GM19099 (cell line): ENCODE data around the gene UBTF.

Experiments used
- POLR2A ChIP-seq: IDR thresholded peaks from 3 replicates; pipeline ENCODE4 v1.6.1; 2011; ENCODE audit warnings: low read depth; ENCODE audit not compliant: insufficient read length; ENCODE audit errors: extremely low read depth

Gene UBTF

DNA sequence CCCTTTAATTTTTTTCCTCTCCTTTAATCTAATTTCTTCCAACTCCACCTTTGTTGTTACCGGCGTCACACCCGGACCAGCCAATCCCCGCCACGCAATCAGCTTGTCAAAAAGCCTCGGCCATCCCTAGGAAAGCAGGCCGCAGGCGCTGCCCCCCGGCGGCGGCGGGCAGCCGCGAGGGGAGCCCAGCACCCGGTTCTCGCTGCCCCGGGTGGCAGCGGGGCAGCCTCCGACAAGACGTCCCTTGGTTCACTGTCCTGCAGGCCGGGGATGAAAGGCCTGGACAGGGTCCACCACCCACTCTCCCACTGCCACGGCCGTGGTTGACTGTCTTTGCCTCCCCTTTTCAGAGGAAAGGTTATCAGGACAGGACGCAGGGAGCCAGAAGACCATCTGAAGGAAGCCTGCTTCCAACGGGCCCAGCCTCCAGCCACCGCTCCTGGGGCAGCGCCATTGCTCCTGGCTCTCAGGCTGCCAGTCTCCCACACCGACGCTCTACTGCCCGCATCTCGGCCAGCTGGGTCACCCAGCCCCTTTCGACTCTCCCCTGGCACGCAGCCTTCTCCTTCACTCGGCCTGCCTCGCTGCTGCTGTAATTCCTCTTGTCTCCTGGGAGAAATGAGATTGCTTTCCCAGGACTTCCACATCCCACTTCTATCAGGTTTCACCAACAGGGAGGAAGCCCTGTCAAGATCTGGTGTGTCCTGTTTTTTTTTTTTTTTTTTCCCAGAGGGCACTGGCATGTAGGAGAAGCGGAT lies 2.8 kb upstream of the UBTF start:
- peak; percentile 36 for TF ChIP-seq POLR2A

DNA sequence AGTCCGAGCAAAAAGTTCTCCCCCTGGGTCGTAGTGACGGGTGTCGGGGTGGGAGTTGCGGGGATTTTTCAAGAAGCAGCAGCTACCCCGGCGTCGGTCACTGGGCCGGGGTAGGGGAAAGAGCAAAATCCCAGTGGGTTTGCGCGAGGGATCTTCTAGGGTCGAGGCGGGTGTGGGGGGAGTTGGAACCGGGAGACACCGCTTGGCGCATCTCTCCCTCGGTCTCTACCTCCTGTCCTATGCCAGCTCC lies 2.3 kb upstream of the UBTF start:
- peak; percentile 47 for TF ChIP-seq POLR2A

- TF ChIP-seq POLR2A: peak; percentile 71
Observed at GRCh38 chr17:44221084-44221861, 1.8 kb upstream of the UBTF start.

GRCh38 chr17:44220213-44221083 lies 973 bp upstream of the UBTF start:
- peak; percentile 46 for TF ChIP-seq POLR2A

- TF ChIP-seq POLR2A: peak; percentile 58
Observed at GRCh38 chr17:44219108-44219615, 313 bp downstream of the UBTF start.

DNA sequence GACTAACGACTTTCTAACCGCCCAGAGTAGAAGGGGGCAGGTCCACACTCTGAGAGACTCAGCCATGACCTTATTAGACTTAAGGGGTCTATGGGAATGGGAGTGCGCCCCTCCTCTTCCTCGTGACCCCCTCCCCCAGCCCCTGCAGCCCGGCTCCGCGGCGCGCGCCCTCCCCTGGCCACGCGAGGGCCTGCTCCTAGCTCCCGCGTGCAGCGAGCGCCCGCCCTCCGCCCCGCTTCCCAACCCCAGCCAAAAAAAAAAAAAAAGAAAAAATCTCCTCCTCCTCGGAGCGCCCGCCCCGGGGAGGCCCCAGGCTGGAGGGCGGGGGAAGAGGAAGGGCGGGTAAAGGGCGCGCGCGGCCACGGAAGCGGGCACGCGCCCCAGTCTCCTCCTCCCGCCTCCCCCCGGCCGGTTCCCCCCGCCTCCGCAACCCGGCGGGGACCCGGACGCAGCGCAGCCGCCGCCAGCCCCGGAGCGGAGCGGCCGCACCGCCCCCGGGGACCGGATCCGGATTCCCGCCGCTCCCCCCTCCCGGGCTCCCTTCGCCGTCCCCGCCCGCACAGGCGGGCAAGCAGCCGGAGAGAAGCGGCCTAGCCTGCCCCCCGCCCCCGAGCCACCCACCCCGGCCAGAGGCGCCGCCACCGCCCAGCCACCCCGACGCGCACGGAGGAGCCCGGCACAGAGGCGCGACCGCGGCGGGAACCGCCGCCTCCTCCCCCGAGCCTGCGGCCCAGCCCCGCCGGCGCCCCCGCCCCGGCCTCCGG lies 949 bp downstream of the UBTF start:
- TF ChIP-seq POLR2A: peak; percentile 65

- TF ChIP-seq POLR2A: no peak
Observed at GRCh38 chr17:44217738-44218343, 1.6 kb downstream of the UBTF start.

DNA sequence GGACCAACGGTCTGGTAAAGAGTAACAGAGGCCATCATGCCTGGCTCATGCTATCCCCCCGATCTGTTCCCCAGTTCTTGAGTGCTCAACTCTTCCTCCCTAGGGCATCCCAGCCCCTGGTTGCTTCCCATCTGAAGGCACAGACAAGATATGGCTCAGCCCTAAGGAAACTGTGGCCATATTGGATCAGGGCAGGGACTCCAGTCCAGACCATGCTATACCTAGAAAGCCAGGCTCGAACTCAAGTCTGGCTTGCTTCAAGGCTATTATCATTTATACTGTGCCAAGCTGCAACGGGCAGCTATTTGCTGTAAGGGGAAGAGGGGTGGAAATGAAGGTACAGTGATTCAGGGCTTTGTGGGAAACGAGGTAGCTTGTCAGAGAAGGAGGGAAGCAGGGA lies 2.8 kb downstream of the UBTF start:
- TF ChIP-seq POLR2A: no peak

DNA sequence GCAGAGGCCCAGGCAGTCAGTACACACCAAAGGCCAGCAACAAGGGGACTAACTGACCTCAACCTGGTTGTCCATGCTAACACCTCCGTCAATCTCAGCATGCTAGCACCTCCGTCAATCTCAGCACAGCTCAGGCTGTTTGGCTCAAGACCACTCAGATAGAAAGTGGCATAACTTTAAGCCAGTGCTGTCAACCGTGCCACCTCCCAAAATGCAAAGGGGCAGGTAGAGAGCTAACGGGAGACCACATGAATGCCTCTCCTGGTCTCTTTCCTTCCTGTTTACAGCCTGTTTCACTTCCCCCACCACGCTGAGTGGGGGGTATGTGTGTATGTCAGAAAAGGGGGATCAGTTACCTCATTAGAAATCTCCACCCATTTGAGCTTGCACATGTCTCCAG lies 3.3 kb downstream of the UBTF start:
- peak; percentile 35 for TF ChIP-seq POLR2A

DNA sequence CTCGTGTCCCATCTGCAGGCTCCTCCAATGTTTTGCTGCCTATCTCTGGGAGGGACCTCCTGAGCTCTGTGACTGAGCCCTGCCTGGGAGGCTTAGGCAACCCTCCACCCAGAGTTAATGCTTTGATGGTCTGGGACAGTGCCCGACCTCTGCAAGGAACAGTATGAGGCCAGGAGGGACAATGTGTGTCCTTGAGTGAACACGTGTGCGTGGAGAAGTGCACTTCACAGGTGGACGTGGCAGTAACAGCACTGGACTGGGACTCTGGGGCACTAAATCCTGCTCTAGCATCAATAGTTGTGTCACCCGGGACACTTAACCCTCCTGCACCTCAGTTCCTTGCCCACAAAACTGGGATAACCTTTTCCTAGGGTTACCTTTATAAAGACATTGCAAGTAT lies 4.6 kb downstream of the UBTF start:
- no peak for TF ChIP-seq POLR2A

DNA sequence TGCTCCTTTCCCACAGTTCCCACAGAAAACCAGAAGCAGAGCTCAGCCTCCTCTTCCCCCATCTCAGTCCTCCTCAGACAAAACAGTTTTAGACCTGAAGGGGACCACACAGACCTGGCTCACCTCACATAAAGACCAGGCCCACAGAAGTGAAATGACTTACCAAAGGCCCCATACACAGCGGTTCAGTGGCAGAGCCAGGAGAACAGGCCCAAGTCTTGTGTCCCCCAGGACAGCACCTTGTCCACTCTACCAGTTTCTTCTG lies 5.3 kb downstream of the UBTF start:
- TF ChIP-seq POLR2A: no peak

- TF ChIP-seq POLR2A: peak; percentile 5
Observed at GRCh38 chr17:44213403-44214229, 5.9 kb downstream of the UBTF start.

GRCh38 chr17:44212507-44213402 lies 6.7 kb downstream of the UBTF start:
- TF ChIP-seq POLR2A: peak; percentile 25
